Inferior parietal cortex (tissue), 1 donor: ENCODE measurements around the gene LANCL2.
"Not testable (repeated sequence)": the region's sequence is repeated elsewhere in the genome, so short reads cannot be mapped to it uniquely, and the experiment has no call there.

Experiments
- DNase-seq: peaks from one replicate; pipeline ENCODE4 v3.0.0-alpha.2; 2016; ENCODE audit errors: extremely low spot score

Gene LANCL2

GRCh38 chr7:55471594-55471993 lies 106.5 kb downstream of the LANCL2 start:
- not testable (repeated sequence) for DNase-seq

- not testable (repeated sequence) for DNase-seq
These were observed 107.3 kb downstream of the LANCL2 start for GRCh38 chr7:55472406-55472805.

GRCh38 chr7:55472928-55473725 lies 108.0 kb downstream of the LANCL2 start:
- DNase-seq: no peak

GRCh38 chr7:55473932-55474331 lies 108.8 kb downstream of the LANCL2 start:
- DNase-seq: no peak

GRCh38 chr7:55474944-55475854 lies 110.1 kb downstream of the LANCL2 start:
- DNase-seq: no peak

GRCh38 chr7:55475855-55476803 lies 111.0 kb downstream of the LANCL2 start:
- DNase-seq: no peak

GRCh38 chr7:55476852-55477780 lies 112.0 kb downstream of the LANCL2 start:
- DNase-seq: no peak

- DNase-seq: no peak
These were observed 112.7 kb downstream of the LANCL2 start for GRCh38 chr7:55477781-55478374.

- DNase-seq: no peak
These were observed 113.6 kb downstream of the LANCL2 start for GRCh38 chr7:55478700-55479099.

- no peak for DNase-seq
These were observed 116.0 kb downstream of the LANCL2 start for GRCh38 chr7:55481155-55481554.

- no peak for DNase-seq
These were observed 117.9 kb downstream of the LANCL2 start for GRCh38 chr7:55483046-55483445.
